ENCODE results near the gene PSMD6.

The PSMD6 gene

GRCh38 chr3:64023187-64023860 is at the start of gene PSMD6:
TSS of gene PSMD6 (minus strand) at chr3:64023494. CDS start at chr3:64023419, 75 bp downstream.
- DNase-seq (ENCODE audit: low read depth), result peak; percentile 58
- peak; percentile 100 for TF ChIP-seq CTCF (IDR thresholded peaks at IDR 0.05; ENCODE audit: control insufficient read depth, extremely low read depth, insufficient read depth)
- H3K4me3 ChIP-seq (ENCODE audit: low read depth, low read length), result peak within 1 kb of the TSS; percentile 96

GRCh38 chr3:64072126-64072525 is 48.8 kb upstream of the PSMD6 start:
- H3K4me3 ChIP-seq (ENCODE audit: low read depth, low read length), result no peak overlapping the region
- no peak for TF ChIP-seq CTCF (IDR thresholded peaks at IDR 0.05; ENCODE audit: control insufficient read depth, extremely low read depth, insufficient read depth)
- DNase-seq (ENCODE audit: low read depth), result no peak

- TF ChIP-seq CTCF (IDR thresholded peaks at IDR 0.05; ENCODE audit: control insufficient read depth, extremely low read depth, insufficient read depth), result no peak
- no peak for DNase-seq (ENCODE audit: low read depth)
- H3K4me3 ChIP-seq (ENCODE audit: low read depth, low read length), result no peak overlapping the region
Measured at GRCh38 chr3:64070704-64071103, 47.4 kb upstream of the PSMD6 start.

GRCh38 chr3:64067506-64068346 is 44.4 kb upstream of the PSMD6 start:
- TF ChIP-seq CTCF (IDR thresholded peaks at IDR 0.05; ENCODE audit: control insufficient read depth, extremely low read depth, insufficient read depth), result no peak
- H3K4me3 ChIP-seq (ENCODE audit: low read depth, low read length), result no peak overlapping the region
- DNase-seq (ENCODE audit: low read depth), result no peak

- TF ChIP-seq CTCF (IDR thresholded peaks at IDR 0.05; ENCODE audit: control insufficient read depth, extremely low read depth, insufficient read depth), result no peak
- H3K4me3 ChIP-seq (ENCODE audit: low read depth, low read length), result no peak overlapping the region
- no peak for DNase-seq (ENCODE audit: low read depth)
Measured at GRCh38 chr3:64064804-64065203, 41.5 kb upstream of the PSMD6 start.

GRCh38 chr3:64063983-64064438 is 40.7 kb upstream of the PSMD6 start:
- no peak overlapping the region for H3K4me3 ChIP-seq (ENCODE audit: low read depth, low read length)
- no peak for TF ChIP-seq CTCF (IDR thresholded peaks at IDR 0.05; ENCODE audit: control insufficient read depth, extremely low read depth, insufficient read depth)
- no peak for DNase-seq (ENCODE audit: low read depth)
